H9 (cell line): ENCODE data around the gene EPHX1. TPM values are rescaled to one million over a fixed set of nuclear protein-coding genes. Genes with fewer than 3 reads are reported as not detected.

Source experiments
- DNase-seq: peaks from one replicate; pipeline ENCODE4 v3.0.0-alpha.2; 2017
- H2AFZ ChIP-seq: one replicate; pipeline ENCODE4 v1.6.1; 2013; ENCODE audit warnings: mild to moderate bottlenecking, low read length, control low read depth, moderate library complexity
- H2AK5ac ChIP-seq: 2 replicates; pipeline ENCODE4 v1.6.1; 2013; ENCODE audit warnings: low read length, control low read depth, mixed read lengths; ENCODE audit not compliant: insufficient read length
- H2BK120ac ChIP-seq: one replicate; pipeline ENCODE4 v1.6.1; 2013; ENCODE audit warnings: low read depth, mild to moderate bottlenecking, low read length, control low read depth, inconsistent platforms; ENCODE audit not compliant: poor library complexity, severe bottlenecking
- H2BK12ac ChIP-seq: 2 replicates; pipeline ENCODE4 v1.6.1; 2013; ENCODE audit warnings: low read length, control low read depth, mixed read lengths, low read depth; ENCODE audit not compliant: insufficient read length
- H2BK15ac ChIP-seq: 2 replicates; pipeline ENCODE4 v1.6.1; 2013; ENCODE audit warnings: low read depth, low read length, control low read depth
- H2BK20ac ChIP-seq: one replicate; pipeline ENCODE4 v1.6.1; 2013; ENCODE audit warnings: low read depth, mild to moderate bottlenecking, low read length, control low read depth, inconsistent platforms; ENCODE audit not compliant: poor library complexity, severe bottlenecking
- H2BK5ac ChIP-seq: 2 replicates; pipeline ENCODE4 v1.6.1; 2013; ENCODE audit warnings: low read length, control low read depth, mixed read lengths; ENCODE audit not compliant: insufficient read length
- H3K14ac ChIP-seq: 2 replicates; pipeline ENCODE4 v1.6.1; 2013; ENCODE audit warnings: low read length, control low read depth; ENCODE audit not compliant: insufficient read depth
- H3K18ac ChIP-seq: 2 replicates; pipeline ENCODE4 v1.6.1; 2013; ENCODE audit warnings: low read depth, mild to moderate bottlenecking, mixed read lengths, low read length, control low read depth; ENCODE audit not compliant: insufficient read length
- H3K23ac ChIP-seq: 2 replicates; pipeline ENCODE4 v1.6.1; 2013; ENCODE audit warnings: low read length, control low read depth, mixed read lengths, low read depth; ENCODE audit not compliant: insufficient read length
- H3K23me2 ChIP-seq: 2 replicates; pipeline ENCODE4 v1.6.1; 2013; ENCODE audit warnings: low read depth, mild to moderate bottlenecking, mixed read lengths, low read length, control low read depth; ENCODE audit not compliant: insufficient read length, poor library complexity, severe bottlenecking
- H3K27ac ChIP-seq: 2 replicates; pipeline ENCODE4 v1.5.1; 2013; ENCODE audit warnings: low read length, control low read depth, mixed read lengths, low read depth; ENCODE audit not compliant: insufficient read length
- H3K27me3 ChIP-seq: 2 replicates; pipeline ENCODE4 v1.6.1; 2013; ENCODE audit warnings: low read length, control low read depth, inconsistent platforms; ENCODE audit not compliant: insufficient read depth
- H3K4ac ChIP-seq: 2 replicates; pipeline ENCODE4 v1.6.1; 2013; ENCODE audit warnings: low read depth, mild to moderate bottlenecking, control low read depth, inconsistent platforms, low read length, moderate library complexity
- H3K4me1 ChIP-seq: 2 replicates; pipeline ENCODE4 v1.6.1; 2013; ENCODE audit warnings: low read length, control low read depth, inconsistent platforms; ENCODE audit not compliant: insufficient read depth
- H3K4me2 ChIP-seq: 2 replicates; pipeline ENCODE4 v1.6.1; 2013; ENCODE audit warnings: low read length, control low read depth, mixed read lengths; ENCODE audit not compliant: insufficient read length, insufficient read depth
- H3K56ac ChIP-seq: 2 replicates; pipeline ENCODE4 v1.6.1; 2013; ENCODE audit warnings: low read depth, mild to moderate bottlenecking, mixed read lengths, low read length, control low read depth; ENCODE audit not compliant: insufficient read length
- H3K79me1 ChIP-seq: 2 replicates; pipeline ENCODE4 v1.6.1; 2013; ENCODE audit warnings: low read depth, mild to moderate bottlenecking, moderate library complexity, low read length, control low read depth, inconsistent platforms; ENCODE audit not compliant: insufficient read depth, poor library complexity, severe bottlenecking
- H3K79me2 ChIP-seq: 2 replicates; pipeline ENCODE4 v1.6.1; 2013; ENCODE audit warnings: low read length, control low read depth, inconsistent platforms; ENCODE audit not compliant: insufficient read depth
- H3K9ac ChIP-seq: 2 replicates; pipeline ENCODE4 v1.6.1; 2013; ENCODE audit warnings: low read length, control low read depth, mixed read lengths; ENCODE audit not compliant: insufficient read length; ENCODE audit errors: extremely low read depth
- H3K9me3 ChIP-seq: one replicate; pipeline ENCODE4 v1.6.1; 2013; ENCODE audit warnings: low read depth, low read length, inconsistent platforms; ENCODE audit not compliant: control insufficient read depth
- H3T11ph ChIP-seq: one replicate; pipeline ENCODE4 v1.6.1; 2013; ENCODE audit warnings: mild to moderate bottlenecking, low read length, control low read depth, inconsistent platforms
- H4K20me1 ChIP-seq: one replicate; pipeline ENCODE4 v1.6.1; 2013; ENCODE audit not compliant: control insufficient read depth, insufficient read length, insufficient read depth
- H4K5ac ChIP-seq: 2 replicates; pipeline ENCODE4 v1.6.1; 2013; ENCODE audit warnings: low read depth, mild to moderate bottlenecking, mixed read lengths, low read length, control low read depth; ENCODE audit not compliant: insufficient read length
- H4K8ac ChIP-seq: replicated peaks from 2 replicates; pipeline ENCODE4 v1.6.1; 2013; ENCODE audit warnings: low read length, control low read depth, mixed read lengths, low read depth; ENCODE audit not compliant: insufficient read length
- H4K91ac ChIP-seq: 2 replicates; pipeline ENCODE4 v1.6.1; 2013; ENCODE audit warnings: low read depth, mild to moderate bottlenecking, moderate library complexity, mixed read lengths, low read length, control low read depth; ENCODE audit not compliant: insufficient read length
- H3K27ac Mint-ChIP-seq, 3 experiments: 2 replicates in 2 of 3; 3 replicates in 1 of 3; pipeline ENCODE4 v1.8.0; 2020 to 2021; ENCODE audit warnings: mixed read lengths in 3 of 3, mild to moderate bottlenecking in 1 of 3, moderate library complexity in 1 of 3
- H3K27me3 Mint-ChIP-seq: 2 replicates; pipeline ENCODE4 v1.8.0; 2021; ENCODE audit warnings: low read depth, mild to moderate bottlenecking, moderate library complexity, mixed read lengths
- H3K36me3 Mint-ChIP-seq, 3 experiments: 2 replicates in 2 of 3; 3 replicates in 1 of 3; pipeline ENCODE4 v1.8.0; 2020 to 2021; ENCODE audit warnings: low read depth in 3 of 3, mixed read lengths in 3 of 3; ENCODE audit not compliant: insufficient read depth in 1 of 3
- H3K4me1 Mint-ChIP-seq, 2 experiments: 2 replicates each; pipeline ENCODE4 v1.8.0; 2020; ENCODE audit warnings: mixed read lengths in 2 of 2
- H3K4me3 Mint-ChIP-seq, 2 experiments: 2 replicates in 1 of 2; 3 replicates in 1 of 2; pipeline ENCODE4 v1.8.0; 2020 to 2021; ENCODE audit warnings: mild to moderate bottlenecking in 2 of 2, mixed read lengths in 2 of 2, moderate library complexity in 1 of 2
- H3K9me3 Mint-ChIP-seq, 2 experiments: 2 replicates in 1 of 2; 3 replicates in 1 of 2; pipeline ENCODE4 v1.8.0; 2020; ENCODE audit warnings: mild to moderate bottlenecking in 2 of 2, mixed read lengths in 2 of 2, moderate library complexity in 1 of 2
- CTCF ChIP-seq: fragments of 200-600 bp; sonication (generic); conservative IDR thresholded peaks from 3 replicates; pipeline ENCODE4 v1.8.0; 2021; ENCODE audit warnings: antibody characterized with exemption, mild to moderate bottlenecking
- WGBS: extraction: QIAGEN DNeasy Blood & Tissue Kit; methylation state at CpG from one replicate; pipeline ENCODE4 v1.1.7; 2013; ENCODE audit warnings: missing lambda C conversion rate, low lambda C conversion rate, mixed read lengths; ENCODE audit not compliant: insufficient read length; ENCODE audit errors: extremely low coverage; 5-methylcytosine and 5-hydroxymethylcytosine counted together
- total RNA-seq: library from RNA; stranded (reverse); gene quantifications from 2 replicates; pipeline ENCODE4 v1.2.1, GENCODE V29; 2021

The EPHX1 gene
- total RNA-seq, 1 experiment from 2014 or later: 40.6 TPM

DNA sequence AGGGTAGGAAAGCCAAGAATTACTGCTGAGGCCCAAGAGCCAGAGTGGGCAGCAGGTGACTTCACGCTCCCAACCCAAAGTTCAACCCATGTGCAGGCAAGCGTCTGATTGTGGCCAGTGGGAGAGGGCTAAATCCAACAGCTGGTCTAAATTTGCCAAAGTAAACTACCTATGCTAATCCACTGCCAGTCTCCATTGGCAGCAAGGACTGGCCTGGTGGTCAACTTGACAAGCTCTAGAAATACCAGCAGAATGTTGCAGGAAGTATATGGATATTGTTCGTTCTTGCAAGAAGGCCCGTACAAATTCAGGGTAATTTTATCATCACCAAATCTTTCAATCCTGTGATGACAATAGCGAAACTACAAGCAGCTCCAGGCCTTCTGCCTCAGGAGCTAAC, 70.7 kb downstream of the EPHX1 start:
- H3K4me2 ChIP-seq: peak overlapping the region; percentile 83
- peak overlapping the region; percentile 78 to 88 for H3K4me3 Mint-ChIP-seq
- H3K79me1 ChIP-seq: no peaks in the 10 kb centered on the region

More for the DNA sequence above, 70.7 kb downstream of the EPHX1 start:
- peaks cover 12% of the 10 kb centered on the region; the same call in 1 of the 2 replicates for H3K4me1 ChIP-seq
- Mint-ChIP-seq H3K4me1 (peaks cover 34 to 51% of the 10 kb centered on the region in 2 experiments), H3K9me3 (no peaks in the 10 kb centered on the region), H3K27me3 (peaks cover 2% of the 10 kb centered on the region; the same call in 1 of the 2 replicates), H3K36me3 (peaks cover 9 to 28% (median 10%) of the 10 kb centered on the region in 3 experiments; a peak in 5 of 7 replicates), H3K27ac (no peak overlapping the region; a peak in 1 of 7 replicates)
- no CpG with 5 or more reads among the region's 5 CpGs for WGBS
- no peak overlapping the region for H3K27ac ChIP-seq
- H4K20me1 ChIP-seq: no peaks in the 10 kb centered on the region
- H2BK12ac ChIP-seq: no peak overlapping the region
- no peaks in the 10 kb centered on the region for H3K9me3 ChIP-seq
- no peak overlapping the region for H2BK20ac ChIP-seq
- H3K56ac ChIP-seq: no peak overlapping the region
- H3K9ac ChIP-seq: no peak overlapping the region
- no peak overlapping the region for H2AK5ac ChIP-seq
- no peak overlapping the region for H2BK120ac ChIP-seq
- H3K79me2 ChIP-seq: peaks cover 9% of the 10 kb centered on the region; the same call in 1 of the 2 replicates
- peaks cover 21% of the 10 kb centered on the region for H3K23me2 ChIP-seq
- H3T11ph ChIP-seq: no peak overlapping the region
- no peak overlapping the region for H3K14ac ChIP-seq
- H4K8ac ChIP-seq: no peak overlapping the region
- DNase-seq: no peak
- H2BK15ac ChIP-seq: no peak overlapping the region
- H4K5ac ChIP-seq: no peak overlapping the region
- no peak overlapping the region for H2BK5ac ChIP-seq
- no peak overlapping the region for H3K23ac ChIP-seq
- TF ChIP-seq CTCF: no peak
- no peak overlapping the region for H4K91ac ChIP-seq
- no peaks in the 10 kb centered on the region for H3K27me3 ChIP-seq
- no peak overlapping the region for H2AFZ ChIP-seq
- no peak overlapping the region for H3K18ac ChIP-seq
- H3K4ac ChIP-seq: no peak overlapping the region
